Measurements from ENCODE around the gene ARMC7. TPM values are rescaled to one million over a fixed set of nuclear protein-coding genes. Genes with fewer than 3 reads are reported as not detected.

ARMC7 gene
- total and polyA plus RNA-seq, 2 donors (not counting 1 experiment from before 2014, with no cell fraction given): 10.4 to 15.9 TPM

GRCh38 chr17:75087558-75088453 is 22.0 kb upstream of the ARMC7 start, which contains the start of gene SLC16A5:
TSS of gene SLC16A5 (plus strand) at chr17:75087954. CDS start at chr17:75093637, 5,683 bp downstream.
- POLR2A ChIA-PET: interaction anchor here (0.6 to 1.2 kb wide), 4 partner anchors 10 to 769 kb away, joined by 3 to 5 read pairs (median 4); no protein-coding TSS in a partner anchor
- peak; percentile 57 for DNase-seq
- peaks cover 4% of the 10 kb centered on the region for H3K27me3 Mint-ChIP-seq
- Histone ChIP-seq H3K4me2 (replicated peaks; ENCODE audit: low read depth, low read length, poor library complexity, severe bottlenecking) (peak within 1 kb of the TSS; percentile 98), H4K20me1 (ENCODE audit: control insufficient read depth, insufficient read depth, low read length, poor library complexity, severe bottlenecking) (no peaks in the 10 kb centered on the region), H2AFZ (ENCODE audit: insufficient read depth, low read depth, low read length, poor library complexity, severe bottlenecking) (peak within 1 kb of the TSS; percentile 85), H3K9ac (ENCODE audit: low read length) (peak within 1 kb of the TSS; percentile 80), H3K27ac (ENCODE audit: low read length in 2 of 2) (peak within 1 kb of the TSS; percentile 5 to 70), H3K9me3 (ENCODE audit: control extremely low read depth in 1 of 3, control insufficient read depth in 2 of 3, insufficient read depth in 1 of 3, low read length in 2 of 3) (no peaks in the 10 kb centered on the region), H3K79me2 (ENCODE audit: control insufficient read depth, insufficient read depth, low read length) (no peaks in the 10 kb centered on the region), H3K27me3 (replicated peaks in 1 of 4; ENCODE audit: control extremely low read depth in 1 of 4, control insufficient read depth in 3 of 4, insufficient read depth in 4 of 4, low read length in 3 of 4) (peaks cover 0 to 7% (median 0%) of the 10 kb centered on the region in 4 experiments), H3K36me3 (replicated peaks in 1 of 2; ENCODE audit: control extremely low read depth in 1 of 2, control insufficient read depth in 1 of 2, extremely low read depth in 1 of 2, insufficient read depth in 2 of 2, low read length in 1 of 2) (no peaks in the 10 kb centered on the region), H3K4me1 (ENCODE audit: control insufficient read depth in 2 of 2, insufficient read depth in 2 of 2, low read length in 2 of 2) (peaks cover 11 to 19% of the 10 kb centered on the region in 2 donors), H3K4me3 (ENCODE audit: control extremely low read depth in 1 of 5, extremely low read depth in 1 of 5, insufficient read depth in 1 of 5, low read depth in 2 of 5, low read length in 4 of 5) (peak within 1 kb of the TSS in 4 of 5 experiments; percentile 53 to 76 (median 60))
- ATAC-seq (ENCODE audit: low read depth): peak; percentile 78
- intact Hi-C loops (cut with micrococcal nuclease): no loop called here
- H3K9me3 Mint-ChIP-seq (ENCODE audit: insufficient read depth): no peaks in the 10 kb centered on the region
- peaks cover 16% of the 10 kb centered on the region for H3K4me1 Mint-ChIP-seq
- H3K4me3 Mint-ChIP-seq: peak within 1 kb of the TSS; percentile 83
- H3K27ac Mint-ChIP-seq: peak within 1 kb of the TSS; percentile 76
- TF ChIP-seq CTCF (IDR thresholded peaks at IDR 0.05) (no peak), EZH2 (IDR thresholded peaks at IDR 0.05; ENCODE audit: borderline replicate concordance, insufficient read depth, low read depth, low read length, poor library complexity, severe bottlenecking) (no peak)
- WGBS (ENCODE audit: insufficient coverage): 2% methylated on average over 66 of the region's 69 CpGs
- CTCF ChIA-PET: interaction anchor here (1.1 to 2.9 kb wide), 4 partner anchors 17 to 76 kb away, joined by 3 to 9 read pairs (median 5); partner anchors contain the start of gene MRPL58

All from B cell (primary cell).